ENCODE data around the gene HOXA5.
A peak's percentile ranks its signal among the peaks of the same experiment; 100 is the strongest.

The HOXA5 gene

DNA sequence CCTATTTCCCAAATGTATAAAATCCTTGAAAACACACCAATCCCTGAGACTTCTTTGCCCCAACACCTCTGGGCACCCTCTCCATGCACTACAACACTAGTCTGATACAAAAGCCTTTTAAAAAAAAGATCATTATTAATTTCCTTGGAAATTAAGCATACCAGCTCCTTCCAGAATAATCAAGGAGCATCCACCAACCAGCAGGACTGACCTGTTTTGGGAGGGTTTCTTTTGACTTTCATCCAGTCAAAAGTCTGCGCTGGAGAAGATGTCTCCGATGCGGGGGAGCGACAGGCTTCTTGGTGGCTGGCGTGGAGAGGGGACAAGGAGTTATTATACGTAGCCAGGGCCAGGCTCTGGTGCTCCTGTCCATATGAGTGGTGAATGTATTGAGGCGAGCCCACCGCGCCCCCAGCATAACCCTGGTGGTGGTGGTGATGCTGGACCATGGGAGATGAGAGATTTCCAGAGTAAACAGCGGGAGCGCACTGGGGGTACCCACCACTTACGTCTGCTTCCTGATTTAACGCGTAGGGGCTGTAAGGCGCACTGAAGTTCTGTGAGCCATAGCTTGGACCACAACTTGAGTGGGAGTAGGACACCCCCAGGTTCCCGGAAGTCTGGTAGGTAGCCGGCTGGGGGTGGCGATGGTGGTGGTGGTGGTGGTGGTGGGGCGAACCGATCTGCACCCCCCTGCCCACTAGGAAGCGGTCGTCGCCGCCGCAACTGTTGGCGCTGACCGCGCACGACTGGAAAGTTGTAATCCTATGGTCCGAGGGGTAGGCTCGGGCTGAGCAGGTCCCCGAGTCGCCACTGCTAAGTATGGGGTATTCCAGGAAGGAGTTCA is 48.2 kb downstream of the HOXA5 start:
- peak; percentile 84 for DNase-seq

DNA sequence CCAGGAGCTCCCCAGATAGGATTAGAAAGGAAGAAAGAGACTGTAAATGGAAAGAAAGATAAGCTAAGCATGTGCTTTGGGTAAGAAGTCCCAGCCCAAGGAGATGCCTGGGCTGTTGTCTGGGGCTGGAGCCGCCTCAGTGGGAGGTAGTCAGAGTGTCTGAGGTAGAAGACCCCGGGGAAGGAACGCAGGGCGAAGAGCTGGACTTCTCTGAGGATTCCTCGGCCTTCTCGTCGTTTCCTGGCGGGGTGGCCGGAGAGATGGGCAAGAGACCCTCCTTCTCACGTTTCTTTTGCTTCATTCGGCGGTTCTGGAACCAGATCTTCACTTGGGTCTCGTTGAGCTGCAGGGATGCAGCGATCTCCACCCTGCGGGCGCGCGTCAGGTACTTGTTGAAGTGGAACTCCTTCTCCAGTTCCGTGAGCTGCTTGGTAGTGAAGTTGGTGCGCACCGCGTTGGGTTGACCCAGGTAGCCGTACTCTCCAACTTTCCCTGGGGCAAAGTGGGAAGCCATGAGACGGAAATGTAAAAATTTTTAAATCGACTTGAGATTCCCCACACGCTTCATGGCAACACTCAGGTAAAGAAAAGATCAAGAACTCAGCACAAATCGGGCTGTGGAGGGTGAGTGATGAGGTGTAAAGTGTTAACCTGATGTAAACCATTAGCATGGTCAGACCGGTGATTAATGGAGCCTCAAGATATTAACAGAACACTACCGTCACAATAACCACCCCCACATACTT is 49.0 kb downstream of the HOXA5 start:
- peak; percentile 66 for DNase-seq

GRCh38 chr7:27093184-27093895 is 50.1 kb downstream of the HOXA5 start:
- DNase-seq, result peak; percentile 20

DNA sequence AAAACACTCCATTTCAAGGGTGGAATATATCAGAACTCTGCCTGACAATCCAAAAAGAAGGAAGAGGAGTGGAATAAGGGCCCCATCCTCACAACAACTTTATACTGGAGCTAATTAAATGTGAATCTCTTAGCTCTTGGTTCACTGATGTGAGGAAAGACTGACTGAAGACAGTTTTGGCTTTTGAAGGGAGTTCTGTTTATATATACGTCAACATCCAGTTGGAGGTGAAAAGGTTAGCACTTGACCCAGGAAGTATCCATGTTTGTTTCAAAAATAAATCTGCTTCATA is 50.7 kb downstream of the HOXA5 start:
- DNase-seq, result no peak

DNA sequence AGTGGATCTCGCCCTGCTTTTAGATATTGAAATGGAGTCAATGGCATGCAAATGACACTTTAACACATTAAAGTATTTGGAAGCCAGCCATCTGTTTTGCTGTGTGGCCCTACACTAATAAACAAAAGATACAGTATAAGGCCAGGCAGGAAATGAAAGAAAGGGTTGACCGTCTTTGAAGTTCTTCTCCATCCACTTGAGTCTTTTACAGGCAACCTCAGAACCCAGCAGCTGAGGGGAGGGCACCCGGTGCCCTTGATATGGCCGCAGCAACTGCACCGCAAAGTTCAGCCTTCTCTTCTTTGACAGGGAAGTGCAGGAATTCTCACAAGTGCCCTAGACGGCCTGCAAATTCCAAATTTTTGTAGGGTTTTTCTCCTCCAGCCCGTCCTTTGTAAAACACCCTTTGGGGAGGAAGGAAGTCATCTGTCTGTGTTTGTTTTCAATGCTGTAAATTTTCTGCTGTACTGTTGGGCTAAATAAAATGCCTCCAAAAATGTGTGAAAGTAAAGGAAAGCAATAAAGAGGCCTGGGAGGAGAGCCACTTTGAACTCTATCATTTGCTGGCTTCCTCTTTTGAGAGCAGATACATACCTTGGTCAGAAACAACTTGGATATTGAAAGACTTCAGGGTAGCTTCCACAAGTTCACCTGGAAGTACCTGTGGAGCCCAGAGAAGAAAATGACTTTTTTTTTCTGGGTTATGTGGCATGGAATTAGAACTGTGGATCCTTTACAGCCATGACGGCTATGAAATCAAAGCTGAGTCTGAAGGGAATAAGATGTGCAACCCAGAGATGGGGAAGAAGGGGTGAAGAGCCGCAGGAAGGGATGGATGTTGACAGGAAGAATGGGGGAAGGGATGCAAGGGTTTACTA is 51.3 kb downstream of the HOXA5 start:
- DNase-seq, result peak; percentile 64

- peak; percentile 21 for DNase-seq
Measured at GRCh38 chr7:27091105-27091504, 52.4 kb downstream of the HOXA5 start.
